Smooth muscle cell (in vitro differentiated cells): ENCODE results near the gene KANSL3. TPM values are rescaled to one million over a fixed set of nuclear protein-coding genes. Genes with fewer than 3 reads are reported as not detected.

Experiments used
- DNase-seq: peaks from one replicate; lab custom pipeline; 2025; ENCODE audit not compliant: unreplicated experiment; lab: John Stamatoyannopoulos, UW
- H2AFZ ChIP-seq: fragments of 200-600 bp; sonication (generic); 2 replicates; pipeline ENCODE4 v1.6.0; 2016; ENCODE audit warnings: antibody characterized with exemption, low read depth, mild to moderate bottlenecking
- H3F3A ChIP-seq: fragments of 200-600 bp; sonication (generic); 2 replicates; pipeline ENCODE4 v1.6.0; 2017; ENCODE audit warnings: antibody characterized with exemption, low read depth
- H3K27ac ChIP-seq: fragments of 200-600 bp; sonication (generic); 2 replicates; pipeline ENCODE4 v1.5.1; 2016; ENCODE audit warnings: low read depth, mild to moderate bottlenecking
- H3K27me3 ChIP-seq: fragments of 200-600 bp; sonication (generic); 2 replicates; pipeline ENCODE4 v1.6.1; 2016; ENCODE audit warnings: low read depth, mild to moderate bottlenecking
- H3K36me3 ChIP-seq: fragments of 200-600 bp; sonication (generic); 2 replicates; pipeline ENCODE4 v1.5.1; 2016; ENCODE audit warnings: low read depth
- H3K4me1 ChIP-seq: fragments of 200-600 bp; sonication (generic); 2 replicates; pipeline ENCODE4 v1.5.1; 2016; ENCODE audit warnings: low read depth
- H3K4me2 ChIP-seq: fragments of 200-600 bp; sonication (generic); 2 replicates; pipeline ENCODE4 v1.6.0; 2016; ENCODE audit warnings: mild to moderate bottlenecking
- H3K4me3 ChIP-seq: fragments of 200-600 bp; sonication (generic); 2 replicates; pipeline ENCODE4 v1.5.1; 2016; ENCODE audit warnings: mild to moderate bottlenecking
- H3K79me2 ChIP-seq: fragments of 200-600 bp; sonication (generic); 2 replicates; pipeline ENCODE4 v1.6.0; 2016; ENCODE audit warnings: low read depth, mild to moderate bottlenecking
- H3K9ac ChIP-seq: fragments of 200-600 bp; sonication (generic); 2 replicates; pipeline ENCODE4 v1.6.0; 2016; ENCODE audit warnings: low read depth
- H3K9me3 ChIP-seq: fragments of 200-600 bp; sonication (generic); replicated peaks from 2 replicates; pipeline ENCODE4 v1.5.1; 2016; ENCODE audit warnings: low read depth
- H4K20me1 ChIP-seq: fragments of 200-600 bp; sonication (generic); 2 replicates; pipeline ENCODE4 v1.6.0; 2016; ENCODE audit warnings: low read depth
- CTCF ChIP-seq: fragments of 200-600 bp; sonication (generic); IDR thresholded peaks from 2 replicates; pipeline ENCODE4 v1.5.1; 2017; ENCODE audit warnings: borderline replicate concordance, mild to moderate bottlenecking, antibody characterized with exemption; ENCODE audit not compliant: insufficient read depth, poor library complexity, severe bottlenecking
- WGBS: methylation state at CpG from one replicate; pipeline ENCODE4 v1.1.7; 2016; ENCODE audit warnings: low lambda C conversion rate; 5-methylcytosine and 5-hydroxymethylcytosine counted together
- polyA plus RNA-seq: library from polyadenylated mRNA; unstranded; fragments of >200 nt; fragmentation: Nextera tagmentation; extraction: Ambion mirVana; gene quantifications from 2 replicates; pipeline ENCODE4 v1.2.1, GENCODE V29; 2016
- total RNA-seq: library from RNA; depleted of rRNA; stranded (reverse); fragments of >200 nt; gene quantifications from 2 replicates; pipeline ENCODE4 v1.2.3, GENCODE V29; 2014

Gene KANSL3
- total and polyA plus RNA-seq, 2 experiments from 2014 or later = 12.0 to 13.3 TPM

- H3K4me1 ChIP-seq = no peaks in the 10 kb centered on the region
- no peaks in the 10 kb centered on the region for H4K20me1 ChIP-seq
- no peak for DNase-seq
- no peaks in the 10 kb centered on the region for H3K36me3 ChIP-seq
- no peak overlapping the region for H3K9ac ChIP-seq
- no peaks in the 10 kb centered on the region for H3F3A ChIP-seq
- no peak for TF ChIP-seq CTCF
- 90% methylated on average over 16 of the region's 16 CpGs for WGBS
- H2AFZ ChIP-seq = no peak overlapping the region
- no peaks in the 10 kb centered on the region for H3K79me2 ChIP-seq
- no peaks in the 10 kb centered on the region for H3K9me3 ChIP-seq
- H3K27me3 ChIP-seq = no peaks in the 10 kb centered on the region
- H3K4me3 ChIP-seq = no peak overlapping the region
- H3K27ac ChIP-seq = no peak overlapping the region
- H3K4me2 ChIP-seq = no peak overlapping the region
Measured at GRCh38 chr2:96553176-96553956, 84.7 kb downstream of the KANSL3 start.

GRCh38 chr2:96552315-96553175 lies 85.6 kb downstream of the KANSL3 start:
- no peaks in the 10 kb centered on the region for H3K4me1 ChIP-seq
- no peak overlapping the region for H3K27ac ChIP-seq
- H4K20me1 ChIP-seq = no peaks in the 10 kb centered on the region
- WGBS = 90% methylated on average over 18 of the region's 18 CpGs
- H3K4me3 ChIP-seq = no peak overlapping the region
- no peaks in the 10 kb centered on the region for H3F3A ChIP-seq
- H3K9me3 ChIP-seq = no peaks in the 10 kb centered on the region
- no peak for DNase-seq
- H3K9ac ChIP-seq = no peak overlapping the region
- H3K27me3 ChIP-seq = no peaks in the 10 kb centered on the region
- no peak overlapping the region for H2AFZ ChIP-seq
- no peaks in the 10 kb centered on the region for H3K79me2 ChIP-seq
- H3K36me3 ChIP-seq = no peaks in the 10 kb centered on the region
- TF ChIP-seq CTCF = no peak
- H3K4me2 ChIP-seq = no peak overlapping the region

GRCh38 chr2:96551605-96552314 lies 86.4 kb downstream of the KANSL3 start:
- Histone ChIP-seq H3K9ac (no peak overlapping the region), H3K27me3 (no peaks in the 10 kb centered on the region), H3K79me2 (no peaks in the 10 kb centered on the region), H3K36me3 (no peaks in the 10 kb centered on the region), H3K4me1 (no peaks in the 10 kb centered on the region), H3K9me3 (no peaks in the 10 kb centered on the region), H3F3A (no peaks in the 10 kb centered on the region), H2AFZ (no peak overlapping the region), H3K4me3 (no peak overlapping the region), H4K20me1 (no peaks in the 10 kb centered on the region), H3K4me2 (no peak overlapping the region), H3K27ac (no peak overlapping the region)
- DNase-seq = no peak
- 98% methylated on average over 21 of the region's 25 CpGs for WGBS
- TF ChIP-seq CTCF = no peak
